Keratinocyte (primary cell): Measurements from ENCODE around the gene SLC9A2.

Source experiments
- CTCF ChIP-seq, 3 experiments: IDR thresholded peaks in 1 of 3; conservative IDR thresholded peaks in 1 of 3; optimal IDR thresholded peaks in 1 of 3; 2 replicates in 2 of 3; 3 replicates in 1 of 3; pipeline versions ENCODE3 to v1.5.1; 2011; ENCODE audit warnings: low read length in 3 of 3, mild to moderate bottlenecking in 3 of 3, moderate library complexity in 2 of 3, control low read depth in 1 of 3, inconsistent platforms in 1 of 3; ENCODE audit not compliant: insufficient read depth in 2 of 3; ENCODE audit errors: extremely low read depth in 1 of 3
- EZH2 ChIP-seq: IDR thresholded peaks from one replicate; pipeline ENCODE4 v1.6.1; 2012; ENCODE audit warnings: inconsistent platforms, mild to moderate bottlenecking, low read length, moderate library complexity

DNA sequence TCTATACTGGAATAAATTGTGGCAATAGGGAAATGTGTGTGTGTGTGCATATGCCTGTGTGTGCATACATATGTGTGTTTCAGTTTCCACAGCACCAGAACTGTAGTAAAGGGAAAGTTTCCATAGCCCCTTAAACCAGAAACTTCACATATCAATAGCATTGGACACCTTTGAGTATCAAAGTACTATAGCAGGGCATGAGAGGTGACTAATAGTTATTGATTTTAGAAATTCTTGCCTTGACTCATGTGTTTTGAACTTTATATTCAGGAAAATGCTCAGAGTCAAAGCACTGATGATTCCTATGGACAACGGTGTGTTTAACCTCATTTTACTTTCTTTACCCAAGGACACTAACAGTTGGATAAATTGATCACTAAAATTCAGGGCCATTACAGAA is 50.0 kb downstream of the SLC9A2 start:
- no peak for TF ChIP-seq CTCF (optimal IDR thresholded peaks at IDR 0.05 in 1 of 3, IDR thresholded peaks at IDR 0.05 in 1 of 3, conservative IDR thresholded peaks at IDR 0.05 in 1 of 3; ENCODE audit: extremely low read depth in 1 of 3, insufficient read depth in 2 of 3, low read length in 3 of 3)
- no peak for TF ChIP-seq EZH2
